Activated gamma-delta T cell treated with Interleukin-2 at 50 U/mL for 16 hours (primary cell): ENCODE results near the gene GNG3.
A peak's percentile ranks its signal among the peaks of the same experiment; 100 is the strongest.
"Not testable (repeated sequence)": the region's sequence is repeated elsewhere in the genome, so short reads cannot be mapped to it uniquely, and the experiment has no call there.

ENCODE experiments used
- DNase-seq: peaks from one replicate; pipeline ENCODE4 v3.0.0-alpha.2; 2020

The GNG3 gene

DNA sequence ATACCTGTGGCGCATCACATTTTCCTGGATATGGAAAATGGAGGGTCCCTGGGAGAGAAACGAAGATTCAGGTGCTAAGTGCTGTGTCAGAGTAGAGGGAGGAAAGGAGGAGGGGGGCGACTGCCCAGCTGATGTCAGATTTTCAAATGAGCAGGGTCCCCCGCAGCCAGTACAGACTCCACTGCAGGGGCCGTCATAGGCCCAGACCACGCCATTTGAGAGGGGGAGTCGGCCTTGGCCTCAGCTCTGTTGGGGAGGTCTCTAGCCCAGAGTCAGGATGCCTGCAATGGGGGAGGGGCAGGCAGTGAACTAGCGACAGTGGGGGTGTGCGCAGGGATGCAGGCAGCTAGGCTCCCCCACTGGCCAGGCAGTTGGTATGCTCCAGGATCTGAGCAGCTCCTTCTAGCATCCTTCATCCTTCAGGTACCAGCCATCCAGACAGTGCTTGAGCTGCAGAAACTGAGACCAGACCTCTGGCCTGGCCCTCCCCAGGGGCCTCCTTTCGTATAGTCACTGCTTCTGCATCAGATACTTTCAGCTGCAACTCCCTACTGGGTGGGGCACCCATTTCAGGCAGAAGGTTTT lies at the start of gene GNG3, which contains the start of gene BSCL2:
Gene GNG3 (plus strand): TSS at position 400 of the 585 bp plus-strand sequence. CDS start 620 bp downstream, outside the sequence.
Gene BSCL2 (minus strand): TSS at position 148 of the 585 bp plus-strand sequence. CDS start 229 bp downstream, outside the sequence.
- DNase-seq = no peak

DNA sequence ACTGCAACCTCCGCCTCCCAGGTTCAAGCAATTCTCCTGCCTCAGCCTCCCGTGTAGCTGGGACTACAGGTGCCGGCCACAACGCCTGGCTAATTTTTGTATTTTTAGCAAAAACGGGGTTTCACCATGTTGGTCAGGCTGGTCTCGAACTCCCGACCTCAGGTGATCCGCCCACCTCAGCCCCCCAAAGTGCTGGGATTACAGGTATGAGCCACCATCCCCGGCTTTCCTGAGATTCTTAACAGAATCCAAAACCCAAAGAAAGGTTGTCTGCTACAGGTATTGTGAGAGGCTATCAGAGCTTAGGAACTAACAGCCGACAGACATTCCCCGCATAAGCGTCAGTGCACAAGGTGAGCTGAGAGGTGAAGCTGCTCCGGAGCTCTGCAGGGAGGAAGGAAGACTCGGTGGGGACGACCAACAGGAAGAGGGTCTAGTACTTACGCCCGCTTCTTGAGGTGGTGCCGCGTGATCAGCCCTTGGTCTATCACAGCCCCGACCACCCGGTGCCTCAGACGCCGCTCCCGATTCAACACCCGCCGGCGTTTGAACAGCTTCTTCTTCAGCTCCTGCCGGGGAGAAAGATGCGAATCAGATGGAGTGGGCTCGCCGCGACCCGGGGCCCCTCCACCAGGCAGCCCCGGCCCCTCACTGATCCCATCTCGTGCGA lies 42.9 kb upstream of the GNG3 start:
- peak; percentile 53 for DNase-seq

DNA sequence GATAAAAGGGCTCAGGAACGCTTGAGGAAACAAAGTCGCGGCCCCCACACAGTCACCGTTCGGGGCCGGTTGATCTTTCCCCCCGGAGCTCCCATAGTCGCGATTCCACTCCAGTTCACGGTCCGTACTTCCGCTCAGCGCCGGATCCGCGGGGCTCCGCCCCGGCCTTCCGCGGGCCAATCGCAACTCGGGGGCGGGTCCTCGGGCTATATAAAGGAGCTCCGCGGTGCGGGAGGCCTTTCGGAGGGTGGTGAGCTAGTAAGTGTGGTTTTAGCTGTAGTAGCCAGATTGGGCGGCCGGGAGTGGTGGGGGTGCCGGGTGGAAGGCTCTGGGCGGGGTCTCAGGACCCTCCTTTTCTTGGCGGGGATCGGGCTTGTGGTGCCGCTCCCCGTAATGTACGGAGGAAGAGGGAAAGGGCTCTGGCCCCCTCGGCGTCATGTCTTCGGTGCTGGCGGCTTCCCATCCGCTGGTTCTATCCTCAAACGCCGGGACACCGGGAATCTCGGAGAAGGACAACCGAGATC lies 42.3 kb upstream of the GNG3 start, which contains the start of the genes C11orf98 and CSKMT:
Gene C11orf98 (minus strand): TSS at position 136 of the 524 bp plus-strand sequence. CDS start 41 bp downstream, at position 95.
Gene CSKMT (plus strand): TSS at position 238 of the 524 bp plus-strand sequence. CDS start 568 bp downstream, outside the sequence.
- peak; percentile 95 for DNase-seq

DNA sequence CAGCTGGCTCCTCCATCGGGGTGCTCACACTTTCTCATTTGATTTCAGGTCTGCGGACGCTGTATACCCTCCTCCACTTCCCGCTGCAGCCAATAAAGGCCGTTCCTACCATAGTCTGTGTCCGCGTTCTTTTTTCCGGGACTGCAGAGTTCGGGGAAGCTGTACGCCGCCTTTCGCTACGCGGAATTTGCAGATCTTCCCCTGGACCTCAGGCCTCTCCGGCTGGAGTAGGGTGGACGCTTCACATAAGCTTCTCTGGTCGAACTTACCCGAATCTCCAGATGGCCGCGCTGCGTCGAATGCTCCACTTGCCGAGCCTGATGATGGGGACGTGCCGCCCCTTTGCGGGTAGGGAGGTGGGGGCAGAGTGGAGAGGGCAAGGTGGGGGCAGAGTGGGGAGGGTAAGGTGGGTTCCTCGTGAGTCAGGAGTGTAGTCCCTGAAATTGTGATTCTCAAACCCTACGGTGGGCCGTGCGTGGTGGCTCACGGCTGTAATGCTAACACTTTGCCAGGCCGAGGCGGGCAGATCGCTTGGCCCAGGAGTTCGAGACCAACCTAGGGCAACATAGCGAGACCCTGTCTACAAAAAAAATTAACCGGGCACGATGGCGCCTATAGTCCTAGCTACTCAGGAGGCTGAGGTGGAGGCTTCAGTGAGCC lies 41.7 kb upstream of the GNG3 start:
- DNase-seq = peak; percentile 65

DNA sequence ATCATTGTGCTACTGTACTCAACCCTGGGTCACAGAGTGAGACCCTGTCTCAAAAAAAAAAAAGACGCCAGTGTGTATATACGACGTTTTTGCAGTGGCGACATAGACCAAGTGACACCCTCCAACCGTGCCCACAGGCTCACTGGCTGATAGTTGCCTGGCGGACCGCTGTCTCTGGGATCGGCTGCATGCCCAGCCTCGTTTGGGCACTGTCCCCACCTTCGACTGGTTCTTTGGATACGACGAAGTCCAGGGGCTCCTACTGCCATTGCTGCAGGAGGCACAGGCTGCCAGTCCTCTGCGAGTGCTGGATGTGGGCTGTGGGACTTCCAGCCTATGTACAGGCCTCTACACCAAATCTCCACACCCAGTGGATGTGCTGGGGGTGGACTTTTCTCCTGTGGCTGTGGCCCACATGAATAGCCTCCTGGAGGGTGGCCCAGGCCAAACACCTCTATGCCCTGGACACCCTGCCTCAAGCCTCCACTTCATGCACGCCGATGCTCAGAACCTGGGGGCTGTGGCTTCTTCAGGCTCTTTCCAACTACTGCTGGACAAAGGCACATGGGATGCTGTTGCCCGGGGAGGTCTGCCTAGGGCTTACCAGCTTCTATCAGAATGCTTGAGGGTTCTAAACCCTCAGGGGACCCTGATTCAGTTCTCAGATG lies 41.1 kb upstream of the GNG3 start:
- DNase-seq = no peak

DNA sequence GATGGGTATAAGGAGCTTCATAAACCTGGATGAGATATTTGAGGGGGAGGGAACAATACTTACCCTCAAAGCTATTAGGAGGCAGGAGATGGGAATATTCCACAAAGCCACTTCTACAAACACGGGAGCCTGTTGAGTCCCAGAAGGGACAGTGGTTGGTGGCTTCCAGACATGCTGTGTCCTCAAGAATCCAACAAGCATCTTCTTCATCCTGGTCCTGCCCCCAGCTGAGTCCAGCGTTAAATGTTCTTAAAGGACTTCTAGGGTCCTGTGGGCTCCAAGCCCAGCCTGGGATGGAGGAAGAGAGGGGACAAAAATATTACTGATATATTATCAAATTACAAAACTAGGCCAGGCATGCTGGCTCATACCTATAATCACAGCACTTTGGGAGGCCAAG lies 40.0 kb upstream of the GNG3 start:
- no peak for DNase-seq

DNA sequence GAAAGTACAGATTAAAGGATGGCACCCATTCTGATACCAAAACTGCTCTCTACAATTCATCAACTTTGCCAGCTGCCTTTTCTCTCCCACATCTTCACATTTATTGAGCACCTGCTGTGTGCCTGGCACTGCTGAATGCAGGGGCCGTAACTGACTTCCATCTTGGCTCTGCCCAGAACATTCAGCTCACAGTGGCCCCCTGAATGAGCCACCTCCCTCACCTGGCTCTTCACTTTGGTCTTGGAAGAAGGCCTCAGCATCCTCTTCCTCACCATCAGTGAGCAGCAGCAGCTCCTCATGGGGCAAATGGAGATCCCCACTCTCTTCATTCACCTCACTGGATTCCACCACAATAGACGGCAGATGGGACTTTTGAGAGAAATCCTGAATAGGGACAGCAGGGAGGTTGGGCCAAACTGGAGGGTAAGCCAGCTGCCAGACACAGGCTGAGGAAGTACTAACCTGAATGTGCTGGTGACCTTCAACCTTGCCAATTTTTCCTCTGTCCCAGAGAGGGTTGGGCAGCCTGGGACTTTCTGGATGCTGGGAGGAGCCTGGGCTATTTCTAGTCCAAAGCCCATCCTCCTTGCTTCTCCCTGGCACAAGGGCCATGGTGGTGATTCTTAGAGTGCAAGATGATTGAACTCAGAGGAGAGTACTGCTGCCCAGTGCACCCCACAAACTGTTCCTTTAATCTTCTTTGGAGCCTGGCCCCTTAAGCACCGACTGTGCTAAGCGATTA lies 37.9 kb upstream of the GNG3 start:
- DNase-seq = no peak

DNA sequence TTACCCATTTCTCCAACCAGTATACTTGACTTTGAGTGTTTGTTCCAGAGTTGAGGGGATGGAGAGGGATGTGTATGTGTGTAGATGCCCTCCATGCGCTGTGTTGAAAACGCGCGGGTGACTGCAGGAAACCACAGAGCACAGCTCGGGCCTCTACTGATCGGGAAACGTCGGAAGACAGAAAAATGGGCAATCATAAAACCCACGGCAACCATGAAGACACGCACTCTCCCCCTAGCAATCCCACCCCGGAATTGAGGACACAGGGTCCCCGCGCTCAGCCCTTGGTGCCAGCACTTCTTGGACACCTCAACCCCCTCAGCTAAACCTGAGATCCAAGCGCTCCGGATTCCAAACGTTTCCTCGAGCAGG lies 36.3 kb upstream of the GNG3 start:
- DNase-seq = no peak

DNA sequence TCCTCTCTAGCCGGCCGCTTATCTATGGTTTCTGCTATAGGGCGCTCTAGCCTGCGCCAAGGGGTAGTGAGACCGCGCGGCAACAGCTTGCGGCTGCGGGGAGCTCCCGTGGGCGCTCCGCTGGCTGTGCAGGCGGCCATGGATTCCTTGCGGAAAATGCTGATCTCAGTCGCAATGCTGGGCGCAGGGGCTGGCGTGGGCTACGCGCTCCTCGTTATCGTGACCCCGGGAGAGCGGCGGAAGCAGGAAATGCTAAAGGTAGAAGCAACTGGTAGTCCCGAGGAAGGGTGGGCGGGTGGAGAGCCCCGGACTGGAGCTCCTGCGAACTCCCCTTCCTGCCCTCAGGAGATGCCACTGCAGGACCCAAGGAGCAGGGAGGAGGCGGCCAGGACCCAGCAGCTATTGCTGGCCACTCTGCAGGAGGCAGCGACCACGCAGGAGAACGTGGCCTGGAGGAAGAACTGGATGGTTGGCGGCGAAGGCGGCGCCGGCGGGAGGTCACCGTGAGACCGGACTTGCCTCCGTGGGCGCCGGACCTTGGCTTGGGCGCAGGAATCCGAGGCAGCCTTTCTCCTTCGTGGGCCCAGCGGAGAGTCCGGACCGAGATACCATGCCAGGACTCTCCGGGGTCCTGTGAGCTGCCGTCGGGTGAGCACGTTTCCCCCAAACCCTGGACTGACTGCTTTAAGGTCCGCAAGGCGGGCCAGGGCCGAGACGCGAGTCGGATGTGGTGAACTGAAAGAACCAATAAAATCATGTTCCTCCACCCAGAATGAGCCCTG lies 35.7 kb upstream of the GNG3 start, which contains the start of the genes LBHD1 and UQCC3:
Gene LBHD1 (minus strand): TSS at position 660 of the 782 bp plus-strand sequence. CDS start 2,236 bp downstream, outside the sequence.
Gene UQCC3 (plus strand): TSS at position 66 of the 782 bp plus-strand sequence. CDS start 73 bp downstream, at position 139.
- DNase-seq = peak; percentile 71

DNA sequence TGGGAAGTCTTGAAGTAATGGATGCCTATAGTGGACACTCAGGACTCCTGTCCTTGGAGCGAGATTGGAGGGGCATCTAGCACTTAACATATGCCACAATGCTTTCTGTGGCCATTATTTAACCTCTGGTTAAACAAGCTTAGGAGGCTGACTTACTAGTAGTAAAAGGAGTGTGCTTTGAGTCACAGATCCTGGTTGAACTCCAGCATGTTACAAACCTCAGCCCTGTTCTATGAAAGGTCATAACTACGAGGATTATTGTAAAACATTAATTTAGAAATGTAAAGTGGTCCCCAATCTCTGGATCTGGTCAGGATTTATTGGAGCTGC lies 34.3 kb upstream of the GNG3 start:
- no peak for DNase-seq

DNA sequence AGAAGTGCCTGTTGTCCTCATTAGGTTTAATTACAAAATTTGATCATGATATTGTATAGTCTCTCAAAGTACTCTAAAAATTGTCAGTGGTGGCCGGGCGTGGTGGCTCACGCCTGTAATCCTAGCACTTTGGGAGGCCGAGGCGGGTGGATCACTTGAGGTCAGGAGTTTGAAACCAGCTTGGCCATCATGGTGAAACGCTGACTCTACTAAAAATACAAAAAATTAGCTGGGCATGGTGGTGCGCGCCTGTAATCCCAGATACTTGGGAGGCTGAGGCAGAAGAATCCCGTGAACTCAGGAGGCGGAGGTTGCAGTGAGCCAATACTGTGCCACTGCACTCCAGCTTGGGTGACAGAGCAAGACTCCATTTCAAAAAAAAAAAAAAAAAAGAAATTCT lies 32.1 kb upstream of the GNG3 start:
- not testable (repeated sequence) for DNase-seq

DNA sequence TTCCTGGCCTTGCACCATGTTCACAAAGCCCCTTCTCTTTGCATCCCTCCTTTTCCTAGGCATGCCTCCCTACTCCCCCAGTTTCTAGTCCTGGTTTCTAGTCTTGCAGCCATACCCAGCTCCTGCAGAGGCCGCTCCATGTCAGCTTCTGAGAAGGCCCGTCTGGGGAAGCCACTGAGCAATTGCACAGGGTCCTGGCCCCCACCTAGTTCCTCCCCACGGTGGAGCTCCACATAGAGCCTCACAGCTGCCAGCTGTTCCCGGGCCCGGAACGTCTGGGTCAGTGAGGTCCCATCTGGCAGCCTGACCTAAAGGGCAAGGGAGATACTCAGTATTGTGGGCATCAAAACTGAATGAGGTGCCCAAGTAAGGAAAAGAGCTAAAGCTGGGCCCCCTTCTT lies 30.8 kb upstream of the GNG3 start:
- no peak for DNase-seq

DNA sequence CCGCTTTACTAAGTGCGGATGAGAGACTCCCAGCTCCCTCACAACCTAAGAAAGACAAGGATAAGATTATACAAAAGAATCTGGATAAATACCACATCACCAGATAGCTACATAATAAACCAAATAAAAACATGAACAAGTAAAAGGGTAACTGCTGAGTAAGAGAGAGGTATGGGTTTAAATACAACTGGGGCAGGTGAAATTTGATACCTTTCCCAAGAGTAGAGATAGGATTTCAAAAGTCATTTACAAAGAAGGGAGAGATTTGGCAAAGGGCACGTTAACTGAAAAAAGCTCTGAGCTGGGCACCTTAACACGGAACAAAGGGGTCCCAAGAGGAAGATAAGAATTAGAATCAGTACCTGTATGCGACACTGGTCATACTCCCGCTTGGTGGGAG lies 30.3 kb upstream of the GNG3 start:
- no peak for DNase-seq

DNA sequence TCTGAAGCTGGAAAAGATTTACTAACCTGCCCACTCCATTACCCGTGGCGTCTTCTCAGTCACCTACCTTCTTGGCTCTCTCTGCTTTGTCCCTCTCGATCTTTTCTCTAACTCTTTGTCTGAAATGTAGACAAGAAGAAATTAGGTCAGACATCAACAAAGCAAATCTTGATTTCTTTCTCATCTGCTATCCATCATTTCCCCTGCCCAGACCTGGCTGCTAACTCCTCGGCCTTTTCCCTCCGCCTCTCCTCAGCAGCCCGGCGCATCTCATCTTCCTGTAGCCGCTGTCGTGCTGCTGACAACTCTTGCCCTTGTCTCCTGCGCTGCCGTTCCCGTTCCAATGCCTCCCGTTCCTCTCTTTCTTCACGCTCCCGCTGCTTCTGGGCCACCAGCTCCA lies 29.8 kb upstream of the GNG3 start:
- DNase-seq = no peak

DNA sequence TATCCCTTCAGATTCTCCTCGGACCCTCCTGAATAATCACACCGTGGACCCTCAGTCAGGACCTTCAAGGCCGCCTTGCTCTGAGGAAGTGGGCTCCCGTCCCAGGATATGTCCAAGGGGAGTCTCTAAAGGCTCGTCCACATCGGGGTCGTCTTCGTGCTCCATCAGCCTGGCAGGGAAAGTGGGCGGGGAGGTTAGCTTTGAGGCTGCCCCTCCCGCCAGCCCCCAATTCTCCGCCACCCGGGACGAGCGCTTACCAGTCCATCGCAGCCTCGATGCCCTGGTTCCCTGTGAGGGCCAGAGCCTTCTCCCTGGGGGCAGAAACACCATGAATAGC lies 29.1 kb upstream of the GNG3 start:
- DNase-seq = no peak

DNA sequence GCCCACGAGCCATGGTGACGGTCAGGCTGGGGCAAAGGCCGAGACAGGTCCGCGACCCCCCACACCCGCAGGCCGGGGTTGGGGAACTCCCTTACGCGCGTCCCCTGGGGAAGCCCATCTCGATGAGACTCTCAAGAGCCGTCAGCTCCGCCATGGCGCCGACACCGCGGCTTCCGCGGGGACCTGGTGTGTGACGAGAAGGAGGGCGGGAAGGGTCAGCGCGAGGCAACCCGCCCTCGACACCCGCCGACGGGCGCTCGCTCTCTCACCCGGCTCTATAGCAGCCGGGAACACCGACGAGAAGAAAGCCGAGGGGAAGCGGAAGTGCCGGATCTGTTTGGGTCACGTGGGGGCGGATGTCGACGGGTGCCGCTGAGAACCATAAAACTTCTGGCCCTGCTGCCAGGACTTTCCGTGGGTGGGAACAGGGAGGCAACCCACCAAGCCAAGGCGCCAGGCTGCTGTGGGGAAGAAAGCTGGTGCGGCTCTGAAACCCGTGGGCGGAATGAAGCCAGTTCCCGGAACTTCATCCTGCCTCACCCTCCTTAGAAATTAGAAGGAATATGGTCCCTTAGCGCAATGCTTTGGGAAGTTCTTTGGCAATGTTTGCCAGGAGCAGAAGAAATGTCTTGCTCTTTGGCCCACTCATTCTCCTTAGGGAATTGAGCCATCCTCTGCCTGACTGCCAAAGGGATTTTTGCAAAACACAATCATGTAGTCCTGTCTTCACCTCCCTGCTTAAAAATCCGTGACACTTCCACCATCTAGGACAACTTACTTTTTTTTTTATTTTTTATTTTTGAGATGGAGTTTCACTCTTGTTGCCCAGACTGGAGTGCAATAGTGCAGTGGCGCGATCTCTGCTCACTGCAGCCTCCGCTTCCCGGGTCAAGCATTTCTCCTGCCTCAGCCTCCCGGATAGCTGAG lies 28.4 kb upstream of the GNG3 start, which contains the start of gene UBXN1:
Gene UBXN1 (minus strand): TSS at position 304 of the 927 bp plus-strand sequence. CDS start 150 bp downstream, at position 154.
- DNase-seq = peak; percentile 79

DNA sequence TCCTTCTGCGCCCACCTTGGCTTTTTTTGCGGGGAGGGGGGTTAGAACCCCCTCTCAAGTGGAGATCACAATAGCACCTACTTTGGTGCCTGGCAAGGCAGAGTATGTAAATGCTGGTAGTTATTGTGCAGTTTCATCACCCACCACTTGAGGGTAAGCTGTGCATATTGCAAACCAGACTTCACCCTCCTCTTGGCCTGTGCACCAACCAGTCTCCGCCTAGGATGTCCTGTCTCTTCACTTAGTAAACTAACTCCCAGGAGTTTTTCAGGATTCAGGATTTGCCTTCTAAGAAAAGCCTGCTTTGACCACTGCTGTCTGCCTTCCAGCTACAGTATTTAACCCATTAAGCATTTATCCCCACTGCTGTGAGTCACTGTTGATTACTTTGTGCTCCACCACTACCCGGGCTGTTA lies 26.6 kb upstream of the GNG3 start:
- DNase-seq = peak; percentile 27

DNA sequence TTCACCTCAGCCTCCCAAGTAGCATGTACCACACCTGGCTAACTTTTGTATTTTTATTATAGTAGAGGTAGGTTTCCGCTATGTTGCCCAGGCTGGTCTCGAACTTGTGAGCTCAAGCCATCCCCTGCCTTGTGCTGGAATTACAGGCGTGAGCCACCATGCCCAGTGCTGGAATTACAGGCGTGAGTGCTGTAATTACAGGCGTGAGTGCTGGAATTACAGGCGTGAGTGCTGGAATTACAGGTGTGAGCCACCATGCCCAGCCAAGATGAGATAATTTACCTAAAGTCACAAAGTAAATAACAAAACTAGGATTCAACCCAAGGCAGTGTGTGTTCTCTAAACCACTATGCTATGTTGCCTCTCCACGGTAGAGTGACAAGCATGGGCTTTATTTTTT lies 25.0 kb upstream of the GNG3 start:
- DNase-seq = no peak

DNA sequence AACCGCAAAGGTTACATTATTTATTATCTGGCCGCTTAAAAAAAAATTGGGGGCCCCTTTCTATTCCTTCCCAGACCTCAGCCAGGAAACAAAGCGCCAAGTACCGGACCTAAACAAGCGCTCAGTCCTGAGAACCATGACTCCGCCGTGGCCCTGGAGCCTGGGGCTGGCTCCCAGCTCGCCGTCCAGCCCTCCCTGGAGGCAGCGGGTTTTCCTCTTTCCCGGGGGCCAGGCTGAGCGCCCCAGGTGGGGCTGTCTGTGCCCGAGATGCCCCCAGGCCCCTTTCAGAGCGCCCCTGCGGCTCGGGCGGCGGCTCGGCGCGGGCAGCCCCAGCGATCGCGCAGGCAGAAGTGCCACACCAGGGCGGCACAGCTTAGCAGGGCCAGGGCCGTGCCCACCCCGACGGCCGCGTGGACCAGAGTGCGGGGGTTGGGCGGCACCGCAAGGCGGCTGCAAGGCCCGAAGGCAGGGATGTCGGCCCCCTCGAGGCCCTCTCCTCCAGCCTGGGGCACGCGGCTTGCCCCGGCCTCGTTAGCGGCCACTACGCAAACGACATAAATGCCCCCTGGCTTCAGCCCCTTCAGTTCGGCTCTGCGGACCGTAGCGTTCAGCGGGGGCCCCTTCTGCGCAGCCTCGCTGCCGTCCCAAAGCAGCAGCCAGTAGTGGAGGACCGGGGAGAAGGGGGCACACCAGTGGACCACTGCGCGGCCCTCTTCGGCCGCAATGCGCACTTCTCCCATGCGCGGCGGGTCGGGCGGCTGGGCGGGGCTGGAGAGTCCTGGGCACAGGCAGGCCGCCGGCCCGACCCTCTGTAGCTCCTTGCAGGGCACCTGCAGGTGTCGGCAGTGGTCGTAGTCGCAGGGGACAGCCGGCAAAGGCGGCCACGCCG lies 19.7 kb upstream of the GNG3 start:
- DNase-seq = no peak
